Astrocyte (in vitro differentiated cells and primary cell): ENCODE measurements around the gene PCDHGC3.

ENCODE experiments used
- CTCF ChIP-seq: IDR thresholded peaks from 2 replicates; pipeline ENCODE4 v1.5.1; 2011; ENCODE audit warnings: low read depth, mild to moderate bottlenecking, inconsistent platforms, low read length, moderate library complexity; ENCODE audit not compliant: insufficient read depth
- EZH2 ChIP-seq: IDR thresholded peaks from 2 replicates; pipeline ENCODE4 v1.6.1; 2012; ENCODE audit warnings: mild to moderate bottlenecking, low read length, inconsistent platforms; ENCODE audit not compliant: insufficient read depth

GRCh38 chr5:141492168-141492885 lies 16.6 kb downstream of the PCDHGC3 start:
- TF ChIP-seq CTCF = no peak
- TF ChIP-seq EZH2 = no peak
